HepG2 (cell line): Measurements from ENCODE around the gene FASLG. TPM values are rescaled to one million over a fixed set of nuclear protein-coding genes. Genes with fewer than 3 reads are reported as not detected.

Experiments
- BRF2 ChIP-seq: sonication (generic); formaldehyde crosslinking; IDR thresholded peaks from 2 replicates; pipeline ENCODE4 v1.8.1; 2022; ENCODE audit warnings: mild to moderate bottlenecking, missing genetic modification reagents
- CERS6 ChIP-seq: sonication (generic); formaldehyde crosslinking; IDR thresholded peaks from 2 replicates; pipeline ENCODE4 v1.5.0; 2020; ENCODE audit warnings: missing genetic modification reagents
- ESRRA ChIP-seq: sonication (generic); formaldehyde crosslinking; IDR thresholded peaks from 2 replicates; pipeline ENCODE4 v1.5.1; 2020; ENCODE audit warnings: mild to moderate bottlenecking, low read depth, missing genetic modification reagents
- FOXA3 ChIP-seq: IDR thresholded peaks from 2 replicates; pipeline ENCODE4 v1.6.1; 2016; ENCODE audit warnings: missing genetic modification reagents, missing compliant biosample characterization
- HIC2 ChIP-seq: sonication (generic); formaldehyde crosslinking; IDR thresholded peaks from 2 replicates; pipeline ENCODE4 v1.9.0; 2022; ENCODE audit warnings: low read depth, missing genetic modification reagents
- HNRNPH1 ChIP-seq: fragments of 200-400 bp; formaldehyde crosslinking; optimal IDR thresholded peaks from 2 replicates; pipeline ENCODE3; 2017; ENCODE audit warnings: mild to moderate bottlenecking, low read depth, low read length
- HOXA9 ChIP-seq: sonication (generic); formaldehyde crosslinking; IDR thresholded peaks from 2 replicates; pipeline ENCODE4 v1.8.1; 2022; ENCODE audit warnings: missing genetic modification reagents, mild to moderate bottlenecking, moderate library complexity, borderline replicate concordance
- MBNL3 ChIP-seq: fragments of 250-450 bp; sonication (Bioruptor Pico); conservative IDR thresholded peaks from 2 replicates; pipeline ENCODE4 v1.8.0; 2022; ENCODE audit warnings: mild to moderate bottlenecking, inconsistent platforms
- MED1 ChIP-seq: sonication (generic); formaldehyde crosslinking; IDR thresholded peaks from 2 replicates; pipeline ENCODE4 v1.4.0; 2020; ENCODE audit warnings: missing genetic modification reagents
- MYC ChIP-seq: sonication (generic); formaldehyde crosslinking; IDR thresholded peaks from 2 replicates; pipeline ENCODE4 v1.9.0; 2021; ENCODE audit warnings: missing genetic modification reagents, borderline replicate concordance
- NPAS2 ChIP-seq: sonication (generic); formaldehyde crosslinking; IDR thresholded peaks from 2 replicates; pipeline ENCODE4 v1.8.0; 2022; ENCODE audit warnings: mild to moderate bottlenecking, missing genetic modification reagents, borderline replicate concordance
- NR0B2 ChIP-seq: sonication (generic); formaldehyde crosslinking; IDR thresholded peaks from 2 replicates; pipeline ENCODE4 v1.4.0; 2020; ENCODE audit warnings: mild to moderate bottlenecking, missing genetic modification reagents
- POGZ ChIP-seq: sonication (generic); formaldehyde crosslinking; IDR thresholded peaks from 2 replicates; pipeline ENCODE4 v1.4.0; 2020; ENCODE audit warnings: mild to moderate bottlenecking, missing genetic modification reagents
- RNF219 ChIP-seq: sonication (generic); formaldehyde crosslinking; IDR thresholded peaks from 2 replicates; pipeline ENCODE4 v1.5.0; 2020; ENCODE audit warnings: mild to moderate bottlenecking, missing genetic modification reagents
- SALL1 ChIP-seq: sonication (generic); formaldehyde crosslinking; IDR thresholded peaks from 2 replicates; pipeline ENCODE4 v1.8.0; 2022; ENCODE audit warnings: mild to moderate bottlenecking, missing genetic modification reagents
- SAP130 ChIP-seq: IDR thresholded peaks from 2 replicates; pipeline ENCODE4 v1.6.1; 2016; ENCODE audit warnings: low read depth
- SP140L ChIP-seq: sonication (generic); formaldehyde crosslinking; IDR thresholded peaks from 2 replicates; pipeline ENCODE4 v1.4.0; 2020; ENCODE audit warnings: missing genetic modification reagents, borderline replicate concordance
- ZNF10 ChIP-seq: sonication (generic); formaldehyde crosslinking; IDR thresholded peaks from 2 replicates; pipeline ENCODE4 v1.4.0; 2020; ENCODE audit warnings: mild to moderate bottlenecking, low read depth, missing genetic modification reagents, borderline replicate concordance
- ZNF263 ChIP-seq: sonication (generic); formaldehyde crosslinking; IDR thresholded peaks from 2 replicates; pipeline ENCODE4 v1.4.0; 2020; ENCODE audit warnings: missing genetic modification reagents
- ZNF335 ChIP-seq: sonication (generic); formaldehyde crosslinking; IDR thresholded peaks from 2 replicates; pipeline ENCODE4 v1.4.0; 2020; ENCODE audit warnings: missing genetic modification reagents
- ZNF33A ChIP-seq: sonication (generic); formaldehyde crosslinking; IDR thresholded peaks from 2 replicates; pipeline ENCODE4 v1.5.1; 2020; ENCODE audit warnings: missing genetic modification reagents, mild to moderate bottlenecking, moderate library complexity, borderline replicate concordance
- ZNF576 ChIP-seq: sonication (generic); formaldehyde crosslinking; IDR thresholded peaks from 2 replicates; pipeline ENCODE4 v1.4.0; 2020; ENCODE audit warnings: mild to moderate bottlenecking, missing genetic modification reagents
- ZNF644 ChIP-seq: IDR thresholded peaks from 2 replicates; pipeline ENCODE4 v1.6.1; 2016; ENCODE audit warnings: low read depth
- ZNF672 ChIP-seq: sonication (generic); formaldehyde crosslinking; IDR thresholded peaks from 2 replicates; pipeline ENCODE4 v1.8.1; 2022; ENCODE audit warnings: missing genetic modification reagents
- ZNF724P ChIP-seq: sonication (generic); formaldehyde crosslinking; IDR thresholded peaks from 2 replicates; pipeline ENCODE4 v1.8.0; 2022; ENCODE audit warnings: missing genetic modification reagents, borderline replicate concordance
- ZNF776 ChIP-seq: sonication (generic); formaldehyde crosslinking; IDR thresholded peaks from 2 replicates; pipeline ENCODE4 v1.4.0; 2020; ENCODE audit warnings: mild to moderate bottlenecking, missing genetic modification reagents
- polyA plus RNA-seq, 8 experiments: library from polyadenylated mRNA; depleted of rRNA in 3 of 8; stranded (reverse) in 7 of 8; unstranded in 1 of 8; fragments of >200 nt; fragmentation: Illumina TruSeq in 4 of 8; extraction: Trizol in 4 of 8; gene quantifications; 2 replicates each; pipeline versions ENCODE4 v1.2.1 to v1.2.3, GENCODE V29; 2011 to 2016; ENCODE audit warnings: low read depth in 4 of 8, missing spikeins in 1 of 8, mixed read lengths in 1 of 8; ENCODE audit not compliant: insufficient read depth in 1 of 8
- total RNA-seq, 5 experiments: library from RNA; depleted of rRNA; stranded (reverse); fragments of >200 nt; fragmentation: Illumina TruSeq; extraction: Trizol; gene quantifications; 2 replicates each; pipeline ENCODE4 v1.2.3, GENCODE V29; 2016; ENCODE audit warnings: low read depth in 1 of 5

FASLG gene
- total and polyA plus RNA-seq, 2 of the 13 experiments (the other 11 are each of a cell fraction or from before 2014, with no cell fraction given): 0.08 TPM; not detected in 1

GRCh38 chr1:172642970-172643369, 15.9 kb upstream of the FASLG start (continued):
- TF ChIP-seq NR0B2 (CRISPR knock-in tag): no peak
- TF ChIP-seq FOXA3 (CRISPR knock-in tag): peak; percentile 58; the same call in 1 of the 2 replicates
- no peak for TF ChIP-seq RNF219 (CRISPR knock-in tag)
- TF ChIP-seq ZNF644 (CRISPR knock-in tag): peak; percentile 79
- no peak for TF ChIP-seq ZNF10
- TF ChIP-seq ZNF776 (CRISPR knock-in tag): no peak
- TF ChIP-seq ZNF576 (CRISPR knock-in tag): no peak
- TF ChIP-seq ZNF33A (CRISPR knock-in tag): no peak
- TF ChIP-seq SP140L (CRISPR knock-in tag): no peak
- no peak for TF ChIP-seq ESRRA (CRISPR knock-in tag)
- TF ChIP-seq ZNF335 (CRISPR knock-in tag): 0 out of 2 replicates have a peak, but pooled peaks have one; percentile 33
- TF ChIP-seq NPAS2 (CRISPR knock-in tag): no peak
- no peak for TF ChIP-seq CERS6 (CRISPR knock-in tag)
- TF ChIP-seq HNRNPH1: no peak
- TF ChIP-seq HOXA9 (CRISPR knock-in tag): no peak
- TF ChIP-seq ZNF672 (CRISPR knock-in tag): no peak
- TF ChIP-seq SAP130: 0 out of 2 replicates have a peak, but pooled peaks have one; percentile 16
- no peak for TF ChIP-seq ZNF724P
- no peak for TF ChIP-seq ZNF263
- no peak for TF ChIP-seq MBNL3
- peak; percentile 85 for TF ChIP-seq SALL1 (CRISPR knock-in tag)
- TF ChIP-seq HIC2: no peak
- peak; percentile 61 for TF ChIP-seq MED1 (CRISPR knock-in tag)
- 0 out of 2 replicates have a peak, but pooled peaks have one; percentile 16 for TF ChIP-seq POGZ (CRISPR knock-in tag)
- TF ChIP-seq BRF2: no peak
- TF ChIP-seq MYC (CRISPR knock-in tag): 0 out of 2 replicates have a peak, but pooled peaks have one; percentile 31
